Measurements from ENCODE around the gene CBX2.

The CBX2 gene

GRCh38 chr17:79799174-79799537 lies 21.2 kb downstream of the CBX2 start:
- no peak for DNase-seq (ENCODE audit: low read depth, low spot score)

DNA sequence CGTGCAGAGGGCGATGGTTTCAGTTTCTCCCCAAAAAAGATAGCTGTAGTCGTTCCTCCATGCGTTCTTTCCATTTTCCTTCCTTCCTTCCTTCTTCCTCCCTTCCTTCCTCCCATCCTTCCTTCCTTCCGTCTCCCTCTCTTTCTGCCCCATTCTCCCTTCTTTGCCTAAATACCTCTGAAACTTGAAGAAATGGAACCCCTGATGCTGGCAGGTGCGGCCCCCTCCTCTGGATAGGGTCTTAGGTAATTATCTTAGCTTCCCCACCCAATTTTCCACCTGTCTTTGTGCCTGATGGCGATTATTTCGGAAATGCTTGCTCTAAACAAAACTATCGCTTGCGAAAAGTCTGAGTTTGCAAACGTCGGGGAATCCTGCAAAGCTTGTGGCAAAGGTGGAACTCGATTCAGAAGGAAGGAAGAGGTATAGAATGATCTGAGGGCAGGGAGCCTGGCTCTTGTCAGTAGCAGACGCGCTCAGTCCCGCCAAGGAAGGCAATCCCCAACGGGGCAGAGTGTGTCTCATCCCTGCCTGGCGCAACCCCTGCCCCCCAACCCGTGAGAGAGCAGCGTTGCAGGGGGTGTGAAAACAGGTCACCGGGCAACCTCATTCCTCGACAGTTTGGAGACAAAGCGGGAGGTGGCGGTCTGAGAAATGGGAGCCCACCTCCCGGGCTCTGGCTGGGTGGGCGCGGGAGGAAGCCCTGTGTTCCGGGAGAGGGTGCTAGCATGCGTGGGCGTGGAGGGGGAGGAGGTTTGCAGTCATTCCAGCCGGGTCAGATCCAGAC lies 21.8 kb downstream of the CBX2 start:
- no peak for DNase-seq (ENCODE audit: low read depth, low spot score)

DNA sequence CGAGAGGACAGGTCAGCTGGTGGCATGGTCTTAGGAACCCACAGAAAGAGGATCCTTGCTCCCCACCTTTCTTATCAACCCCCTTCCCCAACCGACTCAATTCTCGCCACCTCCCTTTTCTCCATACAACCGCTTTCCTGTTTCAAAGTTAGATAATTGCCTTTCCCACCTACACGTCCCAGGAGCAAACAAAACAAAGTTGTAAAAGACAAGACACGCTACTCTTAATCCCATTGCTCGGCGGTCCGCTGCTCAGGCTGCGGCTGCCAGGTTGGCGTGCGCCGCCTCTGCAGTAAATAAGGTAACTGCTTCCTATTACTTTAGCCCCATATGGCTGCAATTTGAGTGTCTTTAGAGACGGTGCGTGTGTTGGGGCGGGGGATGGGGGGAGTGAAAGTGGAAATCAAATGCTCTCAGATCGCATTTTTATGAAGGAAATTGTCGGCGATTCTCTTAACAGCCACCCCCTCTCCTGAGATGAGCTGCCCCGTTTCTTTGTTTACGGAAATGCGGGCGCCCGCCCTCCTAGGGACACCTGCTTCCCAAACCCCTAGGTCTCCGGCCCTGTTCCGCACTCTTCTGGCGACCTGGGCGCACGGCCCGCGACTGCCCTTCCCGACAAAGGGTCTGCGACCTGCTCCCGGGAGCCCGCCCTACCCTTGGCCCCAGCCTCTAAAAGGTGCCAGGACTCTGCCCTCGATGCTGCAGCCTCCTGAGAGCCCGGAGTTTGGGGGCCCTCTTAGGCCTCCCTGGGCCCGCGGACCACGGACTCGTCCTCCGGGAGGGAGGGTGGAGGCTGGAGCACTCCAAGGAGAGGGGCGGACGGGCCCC lies 22.6 kb downstream of the CBX2 start:
- no peak for DNase-seq (ENCODE audit: low read depth, low spot score)

- DNase-seq (ENCODE audit: low read depth, low spot score): no peak
Observed at GRCh38 chr17:79801156-79802038, 23.4 kb downstream of the CBX2 start.

DNA sequence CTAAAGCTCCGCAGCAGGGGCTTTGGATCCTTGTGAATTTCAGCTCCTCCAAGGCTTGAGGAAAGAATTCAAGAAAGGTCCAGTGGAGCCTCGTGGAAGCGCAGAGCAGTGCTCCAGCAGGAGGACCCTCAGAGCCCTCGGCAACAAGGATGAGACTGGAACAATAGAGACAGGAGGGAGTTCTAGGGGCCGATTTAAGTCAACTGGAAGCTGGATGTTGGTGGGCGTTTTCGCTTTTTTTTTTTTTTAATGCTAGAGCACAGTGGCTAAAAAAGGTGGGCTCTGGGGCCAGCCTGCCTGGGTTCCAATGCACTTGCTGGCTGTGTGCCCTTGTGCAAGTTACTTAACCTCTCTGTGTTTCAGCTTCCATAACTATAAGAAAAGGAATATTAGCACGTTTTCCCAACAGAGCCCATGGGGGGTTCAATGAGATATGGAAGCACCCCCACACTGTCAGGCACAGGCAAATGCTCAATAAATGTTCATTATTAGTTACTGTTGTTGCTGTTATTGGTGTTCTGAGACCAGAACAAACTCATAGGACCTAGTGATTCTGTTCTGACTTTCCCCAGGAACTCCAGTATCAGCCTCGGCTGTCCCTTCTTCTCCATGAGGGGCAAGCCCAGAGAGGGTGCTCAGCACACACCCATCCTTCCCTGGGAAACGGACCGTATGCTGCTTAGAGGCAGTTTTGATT lies 24.2 kb downstream of the CBX2 start:
- no peak for DNase-seq (ENCODE audit: low read depth, low spot score)

GRCh38 chr17:79802736-79803420 lies 24.9 kb downstream of the CBX2 start:
- no peak for DNase-seq (ENCODE audit: low read depth, low spot score)

DNA sequence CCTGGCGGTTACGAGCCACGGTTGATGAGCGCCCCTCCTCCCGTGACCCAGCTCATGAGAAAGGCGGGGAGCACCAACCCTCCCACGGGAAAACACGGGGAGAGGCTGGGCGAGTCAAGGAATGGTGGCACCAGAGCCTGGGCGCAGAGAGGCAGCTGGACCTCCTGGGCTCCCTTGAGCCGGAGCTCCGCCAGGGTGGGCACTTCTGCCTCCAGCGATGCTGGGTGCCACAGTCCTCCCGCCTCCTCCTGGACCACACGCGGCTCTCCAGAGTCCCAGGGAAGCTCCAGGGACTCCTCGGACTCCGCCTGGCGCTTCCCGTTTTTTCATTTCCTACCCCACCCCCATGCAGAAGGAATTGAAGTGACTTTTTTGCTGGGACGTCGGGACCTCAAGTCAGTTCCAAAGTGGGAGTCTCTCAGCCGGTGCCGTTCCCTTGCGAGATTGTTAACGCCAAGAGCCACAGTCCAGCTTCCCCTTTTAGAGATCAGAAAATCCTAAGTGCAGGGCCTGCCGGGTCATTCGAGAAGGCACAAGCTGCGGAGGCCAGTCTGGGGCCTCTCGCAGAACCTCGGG lies 25.6 kb downstream of the CBX2 start:
- no peak for DNase-seq (ENCODE audit: low read depth, low spot score)

- DNase-seq (ENCODE audit: low read depth, low spot score): no peak
Observed at GRCh38 chr17:79803997-79804855, 26.3 kb downstream of the CBX2 start.

GRCh38 chr17:79804856-79805696 lies 27.1 kb downstream of the CBX2 start:
- DNase-seq (ENCODE audit: low read depth, low spot score): no peak

DNA sequence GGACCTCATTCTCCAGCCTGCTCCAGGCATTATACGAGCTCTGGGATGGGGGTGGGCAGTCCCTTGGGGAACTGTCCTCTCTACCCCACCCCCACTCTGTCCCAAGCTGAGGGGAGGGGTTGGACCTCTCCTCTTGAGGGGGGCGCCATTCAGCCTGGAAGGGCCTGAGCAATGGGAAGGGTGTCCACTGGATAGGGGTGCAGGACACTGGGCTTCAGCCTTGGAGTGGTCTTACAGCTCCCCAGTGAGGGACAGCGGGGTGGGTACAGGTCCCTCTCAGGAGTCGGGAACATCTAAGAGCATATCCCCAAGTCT lies 28.5 kb downstream of the CBX2 start:
- no peak for DNase-seq (ENCODE audit: low read depth, low spot score)

GRCh38 chr17:79806863-79807720 lies 29.1 kb downstream of the CBX2 start:
- DNase-seq (ENCODE audit: low read depth, low spot score): no peak

GRCh38 chr17:79808763-79809529 lies 31.0 kb downstream of the CBX2 start:
- DNase-seq (ENCODE audit: low read depth, low spot score): no peak

- no peak for DNase-seq (ENCODE audit: low read depth, low spot score)
Observed at GRCh38 chr17:79809530-79810129, 31.7 kb downstream of the CBX2 start.

DNA sequence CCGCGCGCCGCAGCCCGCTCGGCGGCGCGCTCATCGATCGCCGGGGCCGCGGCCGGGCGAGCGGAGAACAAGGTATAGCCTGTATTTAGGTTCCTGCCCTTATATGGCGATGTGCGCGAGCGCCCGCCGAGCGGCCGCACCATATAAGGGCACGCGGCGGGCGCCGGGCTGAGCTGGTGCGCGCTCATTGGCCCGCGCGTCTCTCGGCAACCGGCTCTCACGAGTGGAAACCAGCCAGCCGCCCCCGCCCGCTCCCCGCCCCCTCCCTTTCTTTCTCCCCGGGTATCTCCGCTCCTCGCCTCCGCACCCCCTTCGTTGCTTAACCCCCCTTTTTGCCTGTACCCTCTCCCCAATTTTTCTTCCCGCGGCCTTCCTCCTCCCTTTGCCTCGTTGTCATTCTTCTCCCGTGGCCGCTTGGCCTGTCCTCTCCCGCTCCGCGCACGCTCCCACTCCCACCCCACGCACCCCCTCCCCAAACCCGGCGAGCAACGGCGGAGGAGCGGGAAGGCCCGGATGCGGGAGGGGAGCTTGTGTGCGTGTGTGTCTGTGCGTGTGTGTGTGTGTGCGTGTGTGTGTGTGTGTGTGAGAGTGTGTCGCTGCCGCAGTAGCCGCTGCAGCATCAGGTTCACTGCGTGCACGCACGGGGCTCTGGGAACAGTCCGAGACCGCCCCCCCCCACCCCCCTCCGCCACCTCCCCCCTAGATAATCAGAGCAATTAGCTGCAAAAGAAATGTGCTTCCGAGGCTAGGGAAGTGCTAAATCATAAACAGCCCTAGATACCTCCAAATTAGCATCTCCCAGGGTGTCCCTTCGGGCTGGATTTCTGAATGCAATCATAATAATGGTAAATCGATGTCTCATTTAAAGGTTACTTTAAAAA lies 32.4 kb downstream of the CBX2 start:
- no peak for DNase-seq (ENCODE audit: low read depth, low spot score)

- DNase-seq (ENCODE audit: low read depth, low spot score): no peak
Observed at GRCh38 chr17:79811011-79811867, 33.3 kb downstream of the CBX2 start.
